Activated T-helper 1 cell treated with anti-CD3 and anti-CD28 coated beads, Interleukin-12 subunit alpha, Interleukin-12 subunit beta, Interleukin-2, Interleukin-4 antibody, amounts not matched to agents 30 ng/mL and 10 ng/mL and 1 ng/mL, durations not matched to agents 14 hours and 24 hours and 36 hours (primary cell): Measurements from ENCODE around the gene EPS8. TPM values are rescaled to one million over a fixed set of nuclear protein-coding genes. Genes with fewer than 3 reads are reported as not detected.
"Not testable (repeated sequence)": the region's sequence is repeated elsewhere in the genome, so short reads cannot be mapped to it uniquely, and the experiment has no call there.

Experiments
- DNase-seq: peaks from one replicate; pipeline ENCODE4 v3.0.0; 2021; ENCODE audit warnings: low spot score
- H3K27ac Mint-ChIP-seq: one replicate; pipeline ENCODE4 v1.8.0; 2021; ENCODE audit warnings: mild to moderate bottlenecking, mixed read lengths
- H3K27me3 Mint-ChIP-seq: one replicate; pipeline ENCODE4 v1.8.0; 2022; ENCODE audit warnings: mild to moderate bottlenecking, moderate library complexity, mixed read lengths; ENCODE audit not compliant: insufficient read depth
- H3K36me3 Mint-ChIP-seq: one replicate; pipeline ENCODE4 v1.8.0; 2021; ENCODE audit warnings: low read depth, mixed read lengths
- H3K4me1 Mint-ChIP-seq: one replicate; pipeline ENCODE4 v1.8.0; 2021; ENCODE audit warnings: low read depth, mixed read lengths
- H3K4me3 Mint-ChIP-seq: one replicate; pipeline ENCODE4 v1.8.0; 2021; ENCODE audit warnings: mild to moderate bottlenecking, moderate library complexity, mixed read lengths
- H3K9me3 Mint-ChIP-seq: one replicate; pipeline ENCODE4 v1.8.0; 2021; ENCODE audit warnings: mixed read lengths
- intact Hi-C: fragments of 100-400 bp; cut with micrococcal nuclease; formaldehyde crosslinking; loops from one replicate; pipeline ENCODE4 v1.15.1; 2024
- total RNA-seq: library from RNA; stranded (reverse); gene quantifications from 2 replicates; pipeline ENCODE4 v1.2.3, GENCODE V29; 2022

The EPS8 gene
- total RNA-seq, 1 donor from 2014 or later: 1.9 TPM

- H3K27ac Mint-ChIP-seq: no peak overlapping the region
- H3K27me3 Mint-ChIP-seq: peaks cover 2% of the 10 kb centered on the region
- no peaks in the 10 kb centered on the region for H3K9me3 Mint-ChIP-seq
- intact Hi-C loops: no loop called here
- no peaks in the 10 kb centered on the region for H3K4me1 Mint-ChIP-seq
- no peak for DNase-seq
- no peaks in the 10 kb centered on the region for H3K36me3 Mint-ChIP-seq
- H3K4me3 Mint-ChIP-seq: no peak overlapping the region
Observed at GRCh38 chr12:15770021-15770420, 19.2 kb downstream of the EPS8 start.

GRCh38 chr12:15769586-15769985 is 19.6 kb downstream of the EPS8 start:
- no peak overlapping the region for H3K4me3 Mint-ChIP-seq
- H3K27me3 Mint-ChIP-seq: peaks cover 2% of the 10 kb centered on the region
- H3K36me3 Mint-ChIP-seq: no peaks in the 10 kb centered on the region
- no peak for DNase-seq
- H3K9me3 Mint-ChIP-seq: no peaks in the 10 kb centered on the region
- H3K27ac Mint-ChIP-seq: no peak overlapping the region
- intact Hi-C loops: no loop called here
- H3K4me1 Mint-ChIP-seq: no peaks in the 10 kb centered on the region

GRCh38 chr12:15767301-15767700 is 21.9 kb downstream of the EPS8 start:
- intact Hi-C loops: no loop called here
- peaks cover 2% of the 10 kb centered on the region for H3K27me3 Mint-ChIP-seq
- no peak overlapping the region for H3K4me3 Mint-ChIP-seq
- H3K9me3 Mint-ChIP-seq: no peaks in the 10 kb centered on the region
- no peaks in the 10 kb centered on the region for H3K4me1 Mint-ChIP-seq
- DNase-seq: no peak
- H3K36me3 Mint-ChIP-seq: no peaks in the 10 kb centered on the region
- H3K27ac Mint-ChIP-seq: no peak overlapping the region

GRCh38 chr12:15763328-15763727 is 25.9 kb downstream of the EPS8 start:
- Mint-ChIP-seq H3K27ac (no peak overlapping the region), H3K9me3 (no peaks in the 10 kb centered on the region), H3K27me3 (peaks cover 7% of the 10 kb centered on the region), H3K4me3 (no peak overlapping the region), H3K36me3 (no peaks in the 10 kb centered on the region), H3K4me1 (no peaks in the 10 kb centered on the region)
- intact Hi-C loops: no loop called here
- no peak for DNase-seq

GRCh38 chr12:15762162-15762561 is 27.0 kb downstream of the EPS8 start:
- H3K27me3 Mint-ChIP-seq, DNase-seq, H3K9me3 Mint-ChIP-seq, H3K36me3 Mint-ChIP-seq, intact Hi-C loops, H3K27ac Mint-ChIP-seq, H3K4me1 Mint-ChIP-seq, H3K4me3 Mint-ChIP-seq: not testable (repeated sequence)

DNA sequence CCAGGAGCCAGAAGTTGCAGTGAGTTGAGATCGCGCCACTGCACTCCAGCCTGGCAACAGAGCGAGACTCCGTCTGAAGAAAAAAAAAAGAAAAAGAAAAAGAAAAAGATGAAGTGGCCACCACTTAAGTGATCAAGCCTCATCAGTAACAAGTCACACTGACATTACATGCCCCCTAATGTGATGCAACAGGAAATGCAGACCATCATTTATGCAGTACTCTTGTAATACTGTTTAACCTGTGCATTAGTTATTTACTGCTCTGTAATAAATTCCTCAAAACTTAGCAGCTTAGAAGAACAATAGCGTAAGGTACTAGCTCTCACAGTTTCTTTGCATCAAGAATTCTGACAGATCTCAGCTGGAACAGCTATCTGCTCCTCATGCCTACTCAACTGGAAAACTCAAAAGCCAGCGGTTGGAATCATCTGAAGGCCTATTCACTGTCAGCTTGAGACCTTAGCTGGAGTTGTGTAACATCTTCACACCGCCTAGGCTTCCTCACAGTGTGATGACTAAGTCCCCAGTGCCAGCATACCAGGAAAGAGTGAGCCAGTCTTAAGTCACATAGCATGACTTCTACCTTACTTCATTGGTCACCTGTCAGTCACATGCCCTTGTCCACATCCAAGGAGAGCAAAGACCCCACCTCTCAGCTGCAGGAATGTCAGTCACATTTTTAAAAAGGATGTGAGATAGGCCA is 31.5 kb downstream of the EPS8 start:
- no peak for DNase-seq
- no peak overlapping the region for H3K4me3 Mint-ChIP-seq
- H3K9me3 Mint-ChIP-seq: no peaks in the 10 kb centered on the region
- H3K27me3 Mint-ChIP-seq: peaks cover 18% of the 10 kb centered on the region
- no peaks in the 10 kb centered on the region for H3K4me1 Mint-ChIP-seq
- no peaks in the 10 kb centered on the region for H3K36me3 Mint-ChIP-seq
- intact Hi-C loops: no loop called here
- no peak overlapping the region for H3K27ac Mint-ChIP-seq

DNA sequence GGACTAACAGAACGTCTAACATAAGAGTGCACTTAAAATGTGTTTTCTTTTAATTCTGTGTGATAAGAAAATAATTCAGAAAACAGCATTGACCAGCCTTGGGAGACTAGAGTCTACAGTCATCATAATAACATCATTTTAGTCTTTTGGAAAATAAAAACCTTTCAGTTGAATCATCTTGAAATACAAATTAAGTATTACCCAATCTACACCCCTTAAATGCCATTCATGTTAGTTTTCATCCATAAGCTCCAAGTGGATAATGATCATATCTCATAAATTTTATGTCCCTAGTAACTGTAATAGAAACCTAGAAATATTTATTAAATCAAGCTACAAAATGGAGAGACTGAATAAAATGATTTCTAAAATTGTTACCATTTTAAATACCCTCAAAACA is 32.4 kb downstream of the EPS8 start:
- H3K27me3 Mint-ChIP-seq: peaks cover 18% of the 10 kb centered on the region
- no peak overlapping the region for H3K27ac Mint-ChIP-seq
- H3K9me3 Mint-ChIP-seq: no peaks in the 10 kb centered on the region
- no peak overlapping the region for H3K4me3 Mint-ChIP-seq
- no peaks in the 10 kb centered on the region for H3K4me1 Mint-ChIP-seq
- no peak for DNase-seq
- no peaks in the 10 kb centered on the region for H3K36me3 Mint-ChIP-seq
- intact Hi-C loops: no loop called here

- H3K36me3 Mint-ChIP-seq: no peaks in the 10 kb centered on the region
- DNase-seq: no peak
- no peak overlapping the region for H3K4me3 Mint-ChIP-seq
- H3K27me3 Mint-ChIP-seq: peaks cover 12% of the 10 kb centered on the region
- no peak overlapping the region for H3K27ac Mint-ChIP-seq
- no peaks in the 10 kb centered on the region for H3K9me3 Mint-ChIP-seq
- intact Hi-C loops: no loop called here
- H3K4me1 Mint-ChIP-seq: no peaks in the 10 kb centered on the region
Observed at GRCh38 chr12:15754233-15754632, 35.0 kb downstream of the EPS8 start.

GRCh38 chr12:15752785-15753184 is 36.4 kb downstream of the EPS8 start:
- intact Hi-C loops: no loop called here
- H3K27me3 Mint-ChIP-seq: peaks cover 12% of the 10 kb centered on the region
- H3K27ac Mint-ChIP-seq: no peak overlapping the region

GRCh38 chr12:15751741-15752140 is 37.4 kb downstream of the EPS8 start:
- no peak for DNase-seq
- intact Hi-C loops: no loop called here
- Mint-ChIP-seq H3K36me3 (no peaks in the 10 kb centered on the region), H3K27me3 (peaks cover 12% of the 10 kb centered on the region), H3K9me3 (no peaks in the 10 kb centered on the region), H3K27ac (no peak overlapping the region), H3K4me1 (no peaks in the 10 kb centered on the region), H3K4me3 (no peak overlapping the region)

More at GRCh38 chr12:15752785-15753184, 36.4 kb downstream of the EPS8 start:
- Mint-ChIP-seq H3K4me1 (no peaks in the 10 kb centered on the region), H3K36me3 (no peaks in the 10 kb centered on the region), H3K4me3 (no peak overlapping the region), H3K9me3 (no peaks in the 10 kb centered on the region)
- DNase-seq: no peak

DNA sequence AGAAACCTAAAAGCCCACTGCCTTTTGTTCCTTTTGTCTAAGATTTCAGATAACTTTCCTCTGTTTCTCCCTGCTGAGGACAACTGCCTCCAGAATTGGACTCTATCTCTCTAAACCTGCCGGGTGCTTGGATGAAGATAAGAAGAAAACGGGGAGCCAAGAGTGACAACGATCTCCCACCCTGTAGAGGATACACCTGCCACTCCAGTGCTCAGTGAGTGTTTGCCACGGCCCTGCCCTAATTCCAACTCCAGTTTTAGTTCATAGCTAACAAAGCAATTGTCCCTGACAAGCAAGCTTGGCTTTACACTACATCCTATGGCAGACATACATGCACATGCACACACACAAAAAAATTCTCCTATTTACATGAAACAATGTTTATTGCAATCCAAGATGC is 39.3 kb downstream of the EPS8 start:
- H3K9me3 Mint-ChIP-seq: no peaks in the 10 kb centered on the region
- intact Hi-C loops: no loop called here
- no peaks in the 10 kb centered on the region for H3K36me3 Mint-ChIP-seq
- no peak overlapping the region for H3K4me3 Mint-ChIP-seq
- no peak overlapping the region for H3K27ac Mint-ChIP-seq
- H3K4me1 Mint-ChIP-seq: no peaks in the 10 kb centered on the region
- H3K27me3 Mint-ChIP-seq: peaks cover 5% of the 10 kb centered on the region
- no peak for DNase-seq

DNA sequence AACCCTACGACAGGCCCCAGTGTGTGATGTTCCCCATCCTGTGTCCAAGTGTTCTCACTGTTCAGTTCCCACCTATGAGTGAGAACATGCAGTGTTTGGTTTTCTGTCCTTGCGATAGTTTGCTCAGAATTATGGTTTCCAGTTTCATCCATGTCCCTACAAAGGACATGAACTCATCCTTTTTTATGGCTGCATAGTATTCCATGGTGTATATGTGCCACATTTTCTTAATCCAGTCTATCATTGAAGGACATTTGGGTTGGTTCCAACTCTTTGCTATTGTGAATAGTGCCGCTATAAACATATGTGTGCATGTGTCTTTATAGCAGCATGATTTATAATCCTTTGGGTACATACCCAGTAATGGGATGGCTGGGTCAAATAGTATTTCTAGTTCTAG is 47.3 kb downstream of the EPS8 start:
- H3K36me3 Mint-ChIP-seq, H3K27me3 Mint-ChIP-seq, H3K27ac Mint-ChIP-seq, H3K4me1 Mint-ChIP-seq, DNase-seq, H3K9me3 Mint-ChIP-seq, H3K4me3 Mint-ChIP-seq, intact Hi-C loops: not testable (repeated sequence)

GRCh38 chr12:15741082-15741481 is 48.1 kb downstream of the EPS8 start:
- H3K4me3 Mint-ChIP-seq: no peak overlapping the region
- H3K27ac Mint-ChIP-seq: no peak overlapping the region
- H3K9me3 Mint-ChIP-seq: peaks cover 3% of the 10 kb centered on the region
- H3K36me3 Mint-ChIP-seq: no peaks in the 10 kb centered on the region
- no peaks in the 10 kb centered on the region for H3K4me1 Mint-ChIP-seq
- H3K27me3 Mint-ChIP-seq: peaks cover 5% of the 10 kb centered on the region
- intact Hi-C loops: no loop called here
- DNase-seq: no peak

- H3K36me3 Mint-ChIP-seq, intact Hi-C loops, H3K27me3 Mint-ChIP-seq, H3K4me1 Mint-ChIP-seq, H3K9me3 Mint-ChIP-seq, H3K4me3 Mint-ChIP-seq, DNase-seq, H3K27ac Mint-ChIP-seq: not testable (repeated sequence)
Observed at GRCh38 chr12:15740389-15740788, 48.8 kb downstream of the EPS8 start.
